NT2/D1 (cell line): ENCODE data around the gene EPB41L1.
"Not testable (repeated sequence)": the region's sequence is repeated elsewhere in the genome, so short reads cannot be mapped to it uniquely, and the experiment has no call there.

ENCODE experiments used
- DNase-seq: peaks from one replicate; pipeline ENCODE4 v3.0.0-alpha.2; 2011; ENCODE audit warnings: low read depth, low spot score
- H3K27me3 ChIP-seq: 2 replicates; pipeline ENCODE4 v1.6.0; 2011; ENCODE audit warnings: mild to moderate bottlenecking; ENCODE audit not compliant: insufficient read length, insufficient read depth
- H3K36me3 ChIP-seq: 2 replicates; pipeline ENCODE4 v1.6.1; 2011; ENCODE audit warnings: mild to moderate bottlenecking, low read length, mixed read lengths; ENCODE audit not compliant: insufficient read depth, insufficient read length
- H3K4me1 ChIP-seq: 2 replicates; pipeline ENCODE4 v1.5.1; 2011; ENCODE audit not compliant: insufficient read depth, insufficient read length
- H3K4me3 ChIP-seq: 2 replicates; pipeline ENCODE4 v1.5.1; 2011; ENCODE audit warnings: low read depth; ENCODE audit not compliant: insufficient read length
- H3K9ac ChIP-seq: 2 replicates; pipeline ENCODE4 v1.6.0; 2011; ENCODE audit warnings: low read depth; ENCODE audit not compliant: insufficient read length
- H3K9me3 ChIP-seq: 2 replicates; pipeline ENCODE4 v1.5.1; 2011; ENCODE audit warnings: mild to moderate bottlenecking, low read length; ENCODE audit not compliant: insufficient read depth
- SUZ12 ChIP-seq: IDR thresholded peaks from 2 replicates; pipeline ENCODE4 v1.6.1; 2011; ENCODE audit not compliant: insufficient read length, insufficient read depth; ENCODE audit errors: extremely low read depth
- YY1 ChIP-seq: IDR thresholded peaks from 2 replicates; pipeline ENCODE4 v1.6.1; 2011; ENCODE audit not compliant: insufficient read length, insufficient read depth
- ZNF274 ChIP-seq: IDR thresholded peaks from 2 replicates; pipeline ENCODE4 v1.6.1; 2011; ENCODE audit warnings: mild to moderate bottlenecking, low read depth, low read length

EPB41L1 gene

GRCh38 chr20:36135821-36136220 lies 18.7 kb upstream of the EPB41L1 start:
- no peaks in the 10 kb centered on the region for H3K36me3 ChIP-seq
- no peak for TF ChIP-seq YY1
- TF ChIP-seq ZNF274 = no peak
- TF ChIP-seq SUZ12 = no peak
- H3K9ac ChIP-seq = no peak overlapping the region
- H3K27me3 ChIP-seq = no peaks in the 10 kb centered on the region
- H3K9me3 ChIP-seq = no peaks in the 10 kb centered on the region
- H3K4me1 ChIP-seq = no peaks in the 10 kb centered on the region
- DNase-seq = no peak
- no peak overlapping the region for H3K4me3 ChIP-seq

- not testable (repeated sequence) for H3K36me3 ChIP-seq, H3K9me3 ChIP-seq, DNase-seq, H3K27me3 ChIP-seq, H3K4me1 ChIP-seq, H3K9ac ChIP-seq, H3K4me3 ChIP-seq
Measured at GRCh38 chr20:36137313-36137712, 17.2 kb upstream of the EPB41L1 start.

DNA sequence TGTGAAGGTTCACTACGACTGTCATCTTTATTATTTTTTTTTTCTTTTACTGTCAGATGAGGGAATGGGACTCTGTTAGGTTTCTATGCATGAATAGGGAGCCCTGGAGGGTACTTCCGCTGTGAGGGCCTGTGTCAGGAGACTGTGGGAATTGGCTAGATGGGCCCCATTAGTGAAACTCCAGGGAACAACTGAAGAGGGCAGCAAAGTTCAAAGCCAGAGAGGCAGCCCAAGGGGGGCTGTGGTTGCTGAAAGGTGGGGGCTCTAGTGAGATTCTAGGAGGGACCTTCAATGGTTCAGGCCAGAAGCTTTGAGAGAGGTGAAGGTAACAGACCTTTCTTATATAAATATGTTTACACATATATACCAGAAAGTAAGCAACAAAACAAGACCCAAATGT lies 13.2 kb upstream of the EPB41L1 start:
- Histone ChIP-seq H3K9me3 (no peaks in the 10 kb centered on the region), H3K27me3 (no peaks in the 10 kb centered on the region), H3K9ac (no peak overlapping the region), H3K36me3 (no peaks in the 10 kb centered on the region), H3K4me1 (peaks cover 6% of the 10 kb centered on the region), H3K4me3 (no peak overlapping the region)
- no peak for DNase-seq
- TF ChIP-seq SUZ12 (no peak), ZNF274 (no peak), YY1 (no peak)

- Histone ChIP-seq H3K27me3 (no peaks in the 10 kb centered on the region), H3K36me3 (no peaks in the 10 kb centered on the region), H3K9me3 (no peaks in the 10 kb centered on the region), H3K4me1 (peaks cover 8% of the 10 kb centered on the region), H3K4me3 (no peak overlapping the region), H3K9ac (no peak overlapping the region)
- DNase-seq = no peak
- no peak for TF ChIP-seq ZNF274
- no peak for TF ChIP-seq YY1
- no peak for TF ChIP-seq SUZ12
Measured at GRCh38 chr20:36144336-36144735, 10.2 kb upstream of the EPB41L1 start.

GRCh38 chr20:36145877-36146707 lies 8.4 kb upstream of the EPB41L1 start:
- H3K36me3 ChIP-seq = no peaks in the 10 kb centered on the region
- no peak overlapping the region for H3K4me3 ChIP-seq
- H3K4me1 ChIP-seq = peaks cover 17% of the 10 kb centered on the region
- no peaks in the 10 kb centered on the region for H3K9me3 ChIP-seq
- no peak for TF ChIP-seq SUZ12
- no peak for TF ChIP-seq YY1
- no peak for TF ChIP-seq ZNF274
- no peak for DNase-seq
- no peak overlapping the region for H3K9ac ChIP-seq
- H3K27me3 ChIP-seq = no peaks in the 10 kb centered on the region

- Histone ChIP-seq H3K36me3 (no peaks in the 10 kb centered on the region), H3K9me3 (no peaks in the 10 kb centered on the region), H3K4me1 (peaks cover 15% of the 10 kb centered on the region), H3K27me3 (no peaks in the 10 kb centered on the region), H3K4me3 (no peak overlapping the region), H3K9ac (no peak overlapping the region)
- TF ChIP-seq ZNF274 (no peak), SUZ12 (no peak), YY1 (no peak)
- no peak for DNase-seq
Measured at GRCh38 chr20:36147690-36148089, 6.8 kb upstream of the EPB41L1 start.

GRCh38 chr20:36148439-36148838 lies 6.1 kb upstream of the EPB41L1 start:
- no peak for TF ChIP-seq YY1
- no peak for TF ChIP-seq ZNF274
- no peak for TF ChIP-seq SUZ12
- Histone ChIP-seq H3K9ac (no peak overlapping the region), H3K27me3 (no peaks in the 10 kb centered on the region), H3K9me3 (no peaks in the 10 kb centered on the region), H3K4me3 (no peak overlapping the region), H3K36me3 (no peaks in the 10 kb centered on the region), H3K4me1 (peaks cover 15% of the 10 kb centered on the region)
- no peak for DNase-seq
